ENCODE measurements around the gene MRPS2. TPM values are rescaled to one million over a fixed set of nuclear protein-coding genes. Genes with fewer than 3 reads are reported as not detected.

Gene MRPS2
- total and polyA plus RNA-seq, 9 of the 15 experiments (the other 6 are each of a cell fraction or from before 2014, with no cell fraction given): 8.0 to 167 (median 81.3) TPM

- ATAC-seq: peak; percentile 75
- ChIA-PET POLR2A (interaction anchor here (0.5 to 1.0 kb wide), 6 partner anchors 9 to 162 kb away, joined by 3 to 5 read pairs (median 3); no protein-coding TSS in a partner anchor), CTCF (ENCODE audit: low intra/inter-chr PET ratio) (no interaction called here)
- H3K9me3 ChIP-seq (replicated peaks; ENCODE audit: control insufficient read depth, insufficient read depth, low read depth, low read length): no peaks in the 10 kb centered on the region
- BruUV-seq (replicated peaks): no TSS peak
- in situ Hi-C loops (cut with MboI) (no loop called here), intact Hi-C loops (cut with micrococcal nuclease) (loop anchor here (2.0 kb wide), 1 partner anchor 59 kb away; no protein-coding TSS in a partner anchor)
- peak; percentile 76 for FAIRE-seq
- WGBS (ENCODE audit: insufficient coverage, low coverage, missing lambda C conversion rate): 2% methylated on average over 37 of the region's 58 CpGs
- H3K9me1 ChIP-seq (ENCODE audit: control insufficient read depth, insufficient read depth, low read length): no peaks in the 10 kb centered on the region
- peak overlapping the region; percentile 92 to 93; a peak in 3 of 4 replicates for H3K9ac ChIP-seq (ENCODE audit: insufficient read depth in 1 of 2, low read depth in 2 of 2, low read length in 2 of 2)
- H3K79me2 ChIP-seq (ENCODE audit: control insufficient read depth, insufficient read depth, low read length): peaks cover 37% of the 10 kb centered on the region
- peak overlapping the region; percentile 89 for H2AFZ ChIP-seq (ENCODE audit: low read depth, low read length)
- H3K27ac ChIP-seq (ENCODE audit: extremely low read depth, low read depth, low read length): no peak overlapping the region
- peak overlapping the region; percentile 88 for H3K4me2 ChIP-seq (ENCODE audit: insufficient read depth, low read length)
- H3K4me3 ChIP-seq: peak overlapping the region; percentile 78
- DNase-seq (ENCODE audit: extremely low read depth in 1 of 4, low spot score in 3 of 4): peak; percentile 83 to 90 (median 86)
- peaks cover 31% of the 10 kb centered on the region for H3K36me3 ChIP-seq (ENCODE audit: control insufficient read depth, insufficient read depth, low read length)
- no peaks in the 10 kb centered on the region for H3K27me3 ChIP-seq (ENCODE audit: control insufficient read depth in 2 of 2, insufficient read depth in 2 of 2, low read length in 2 of 2)
- H3K4me1 ChIP-seq (replicated peaks in 1 of 2; ENCODE audit: control insufficient read depth in 2 of 2, insufficient read depth in 2 of 2, low read length in 2 of 2): peaks cover 8 to 62% of the 10 kb centered on the region in 2 experiments
- peaks cover 15% of the 10 kb centered on the region for H4K20me1 ChIP-seq (replicated peaks; ENCODE audit: control insufficient read depth, insufficient read depth, low read length)
- TF ChIP-seq TSC22D4 (tag; IDR thresholded peaks at IDR 0.05): no peak
- peak in 1 of 2 experiments; percentile 67 for TF ChIP-seq E2F6 (IDR thresholded peaks at IDR 0.05; ENCODE audit: borderline replicate concordance in 1 of 2, extremely low read depth in 1 of 2, insufficient read depth in 1 of 2, insufficient read length in 1 of 2, low read depth in 1 of 2, low read length in 1 of 2, poor library complexity in 1 of 2, severe bottlenecking in 1 of 2)
- TF ChIP-seq ZNF133 (CRISPR knock-in tag; IDR thresholded peaks at IDR 0.05): no peak
- TF ChIP-seq ETV6 (IDR thresholded peaks at IDR 0.05; ENCODE audit: borderline replicate concordance in 1 of 2, low read depth in 2 of 2, low read length in 1 of 2): no peak
- no peak for TF ChIP-seq ETV6 (CRISPR knock-in tag; IDR thresholded peaks at IDR 0.05; ENCODE audit: borderline replicate concordance)
- no peak for TF ChIP-seq PBX2 (CRISPR knock-in tag; IDR thresholded peaks at IDR 0.05; ENCODE audit: low read depth)
- TF ChIP-seq PBX2 (tag; conservative IDR thresholded peaks at IDR 0.05; ENCODE audit: low read depth): no peak
- no peak for TF ChIP-seq GABPA (tag; conservative IDR thresholded peaks at IDR 0.05; ENCODE audit: low read depth)
- TF ChIP-seq CTBP1 (IDR thresholded peaks at IDR 0.05; ENCODE audit: borderline replicate concordance): peak; percentile 22; the same call in 1 of the 2 replicates
- TF ChIP-seq MIER1 (IDR thresholded peaks at IDR 0.05; ENCODE audit: low read depth): no peak
- no peak for TF ChIP-seq MBD2 (IDR thresholded peaks at IDR 0.05; ENCODE audit: borderline replicate concordance, low read depth)
- TF ChIP-seq NCOA4 (IDR thresholded peaks at IDR 0.05; ENCODE audit: partially characterized antibody): no peak
Measured at GRCh38 chr9:135499326-135500070, 984 bp upstream of the MRPS2 start.
